Activated B cell treated with CpG ODN at 0.5 μM for 24 hours (primary cell): ENCODE data around the gene ZNF77. TPM values are rescaled to one million over a fixed set of nuclear protein-coding genes. Genes with fewer than 3 reads are reported as not detected.

Source experiments
- ATAC-seq: fragments of 200-7000 bp; cut with Tn5 transposase; one replicate; pipeline ENCODE4 v1.10.0; 2021; ENCODE audit warnings: low read depth, mild to moderate bottlenecking, moderate library complexity
- CTCF ChIA-PET: fragments of 350-600 bp; sonication (Branson Sonifier 250); formaldehyde crosslinking; loops from one replicate; lab custom pipeline; 2021; ENCODE audit warnings: antibody characterized with exemption; lab: Charles Lee
- POLR2A ChIA-PET: fragments of 350-600 bp; sonication (Branson Sonifier 250); formaldehyde crosslinking; loops from one replicate; lab custom pipeline; 2021; ENCODE audit warnings: antibody characterized with exemption; lab: Charles Lee
- DNase-seq: peaks from one replicate; pipeline ENCODE4 v3.0.0; 2022
- H3K27ac Mint-ChIP-seq: one replicate; pipeline ENCODE4 v1.8.0; 2020; ENCODE audit warnings: mixed read lengths
- H3K27me3 Mint-ChIP-seq: one replicate; pipeline ENCODE4 v1.8.0; 2021; ENCODE audit warnings: mixed read lengths
- H3K36me3 Mint-ChIP-seq: one replicate; pipeline ENCODE4 v1.8.0; 2021; ENCODE audit warnings: low read depth, mixed read lengths
- H3K4me1 Mint-ChIP-seq: one replicate; pipeline ENCODE4 v1.8.0; 2021; ENCODE audit warnings: mixed read lengths
- H3K4me3 Mint-ChIP-seq: one replicate; pipeline ENCODE4 v1.8.0; 2020; ENCODE audit warnings: mild to moderate bottlenecking, mixed read lengths
- H3K9me3 Mint-ChIP-seq: one replicate; pipeline ENCODE4 v1.8.0; 2020; ENCODE audit warnings: mixed read lengths
- CTCF ChIP-seq: fragments of 200-600 bp; IDR thresholded peaks from one replicate; pipeline ENCODE4 v1.8.0; 2022; ENCODE audit warnings: antibody characterized with exemption, mild to moderate bottlenecking
- intact Hi-C: fragments of 100-400 bp; cut with micrococcal nuclease; formaldehyde crosslinking; loops from one replicate; pipeline ENCODE4 v1.15.1; 2024
- total RNA-seq: library from RNA; stranded (reverse); gene quantifications from 2 replicates; pipeline ENCODE4 v1.2.3, GENCODE V29; 2022

ZNF77 gene
- total RNA-seq, 1 donor from 2014 or later: 6.7 TPM

- H3K4me3 Mint-ChIP-seq: no peak overlapping the region
These were observed 8.2 kb upstream of the ZNF77 start for GRCh38 chr19:2952953-2953481.

GRCh38 chr19:2950286-2951124 is 5.7 kb upstream of the ZNF77 start:
- intact Hi-C loops: loop anchor here (1.0 to 10.0 kb wide), 12 partner anchors 27 to 554 kb away; partner anchors contain the start of genes DOHH, FZR1, NCLN and SGTA
- Mint-ChIP-seq H3K9me3 (no peaks in the 10 kb centered on the region), H3K4me3 (peak overlapping the region; percentile 98), H3K36me3 (peaks cover 11% of the 10 kb centered on the region), H3K27ac (peak overlapping the region; percentile 98), H3K4me1 (peaks cover 20% of the 10 kb centered on the region), H3K27me3 (no peaks in the 10 kb centered on the region)
- no peak for TF ChIP-seq CTCF
- CTCF ChIA-PET: interaction anchor here (0.5 to 3.4 kb wide), 17 partner anchors 10 to 1121 kb away, joined by 3 to 41 read pairs (median 3); partner anchors contain the start of gene TLE6
- POLR2A ChIA-PET: interaction anchor here (0.6 to 2.4 kb wide), 27 partner anchors 9 to 1681 kb away, joined by 3 to 25 read pairs (median 5); partner anchors contain the start of genes CIRBP, NCLN, SGTA and TLE5
- ATAC-seq: peak; percentile 93
- peak; percentile 99 for DNase-seq

More at GRCh38 chr19:2952953-2953481, 8.2 kb upstream of the ZNF77 start:
- CTCF ChIA-PET: interaction anchor here (0.7 to 2.9 kb wide), 4 partner anchors 10 to 152 kb away, joined by 3 to 18 read pairs (median 4); no protein-coding TSS in a partner anchor
- POLR2A ChIA-PET: no interaction called here
- Mint-ChIP-seq H3K27me3 (no peaks in the 10 kb centered on the region), H3K9me3 (no peaks in the 10 kb centered on the region), H3K36me3 (peaks cover 8% of the 10 kb centered on the region), H3K4me1 (peaks cover 19% of the 10 kb centered on the region), H3K27ac (no peak overlapping the region)
- intact Hi-C loops: loop anchor here (5.0 to 10.0 kb wide), 2 partner anchors 109 to 552 kb away; partner anchors contain the start of genes DOHH, FZR1 and TLE5
- ATAC-seq (no peak), DNase-seq (no peak)
- no peak for TF ChIP-seq CTCF

- peak overlapping the region; percentile 98 for H3K27ac Mint-ChIP-seq
- DNase-seq: no peak
- ATAC-seq: peak; percentile 2
- H3K27me3 Mint-ChIP-seq: no peaks in the 10 kb centered on the region
- peak overlapping the region; percentile 98 for H3K4me3 Mint-ChIP-seq
- CTCF ChIA-PET: interaction anchor here (0.5 to 3.4 kb wide), 14 partner anchors 9 to 1121 kb away, joined by 3 to 41 read pairs (median 3); partner anchors contain the start of gene TLE6
- peaks cover 26% of the 10 kb centered on the region for H3K4me1 Mint-ChIP-seq
- intact Hi-C loops: loop anchor here (1.0 to 10.0 kb wide), 11 partner anchors 27 to 1687 kb away; partner anchors contain the start of genes DOHH, FZR1, NCLN and SGTA
- TF ChIP-seq CTCF: no peak
- no peaks in the 10 kb centered on the region for H3K9me3 Mint-ChIP-seq
- POLR2A ChIA-PET: interaction anchor here (0.6 to 2.4 kb wide), 14 partner anchors 10 to 1681 kb away, joined by 3 to 25 read pairs (median 8); partner anchors contain the start of genes CIRBP, NCLN, SGTA and TLE6
- H3K36me3 Mint-ChIP-seq: peaks cover 13% of the 10 kb centered on the region
These were observed 5.1 kb upstream of the ZNF77 start for GRCh38 chr19:2949939-2950285.

GRCh38 chr19:2945575-2946184 is 909 bp upstream of the ZNF77 start:
- intact Hi-C loops: loop anchor here (1.0 to 5.0 kb wide), 4 partner anchors 45 to 1692 kb away; partner anchors contain the start of genes TNFAIP8L1, ZNF555 and ZNF57
- Mint-ChIP-seq H3K36me3 (peaks cover 16% of the 10 kb centered on the region), H3K9me3 (no peaks in the 10 kb centered on the region), H3K27ac (peak overlapping the region; percentile 95), H3K4me3 (peak overlapping the region; percentile 96), H3K27me3 (no peaks in the 10 kb centered on the region), H3K4me1 (peaks cover 36% of the 10 kb centered on the region)
- no peak for DNase-seq
- CTCF ChIA-PET: no interaction called here
- POLR2A ChIA-PET: interaction anchor here (0.7 kb wide), 1 partner anchor 547 kb away, joined by 3 read pairs; no protein-coding TSS in a partner anchor
- no peak for ATAC-seq
- no peak for TF ChIP-seq CTCF
